Glomerular visceral epithelial cell (primary cell): ENCODE results near the gene MYADML2.

ENCODE experiments used
- DNase-seq: peaks from one replicate; pipeline ENCODE4 v3.0.0-alpha.2; 2016; ENCODE audit errors: extremely low spot score

The MYADML2 gene

GRCh38 chr17:81978524-81979298 lies 31.7 kb upstream of the MYADML2 start:
- DNase-seq: no peak

GRCh38 chr17:81977211-81977808 lies 30.3 kb upstream of the MYADML2 start, which contains the start of gene ASPSCR1:
TSS of gene ASPSCR1 (plus strand) at chr17:81977629. CDS start at chr17:81977647, 18 bp downstream.
- DNase-seq: peak; percentile 93

GRCh38 chr17:81976332-81977210 lies 29.5 kb upstream of the MYADML2 start:
- peak; percentile 57 for DNase-seq

- no peak for DNase-seq
These were observed 26.4 kb upstream of the MYADML2 start for GRCh38 chr17:81973432-81973831.

GRCh38 chr17:81968850-81969812 lies 22.1 kb upstream of the MYADML2 start:
- DNase-seq: no peak

GRCh38 chr17:81968396-81968745 lies 21.3 kb upstream of the MYADML2 start:
- no peak for DNase-seq

GRCh38 chr17:81967533-81968395 lies 20.7 kb upstream of the MYADML2 start:
- peak; percentile 59 for DNase-seq

- DNase-seq: no peak
These were observed 20.2 kb upstream of the MYADML2 start for GRCh38 chr17:81967244-81967532.

- no peak for DNase-seq
These were observed 19.6 kb upstream of the MYADML2 start for GRCh38 chr17:81966343-81967243.

- no peak for DNase-seq
These were observed 17.2 kb upstream of the MYADML2 start for GRCh38 chr17:81964081-81964849.

- DNase-seq: peak; percentile 64
These were observed 15.7 kb upstream of the MYADML2 start for GRCh38 chr17:81962499-81963441.

GRCh38 chr17:81961521-81962498 lies 14.8 kb upstream of the MYADML2 start:
- DNase-seq: no peak

- DNase-seq: peak; percentile 56
These were observed 14.1 kb upstream of the MYADML2 start, which contains the start of gene NOTUM for GRCh38 chr17:81961087-81961511. TSS of gene NOTUM (minus strand) at chr17:81961187. CDS start at chr17:81960909, 278 bp downstream.

GRCh38 chr17:81960130-81960958 lies 13.3 kb upstream of the MYADML2 start:
- no peak for DNase-seq
